Neutrophil (primary cell): Measurements from ENCODE around the gene GET3.

Source experiments
- H3K27ac ChIP-seq: fragments of 200-600 bp; sonication (generic); 2 replicates; pipeline ENCODE4 v1.5.1; 2016; ENCODE audit warnings: mild to moderate bottlenecking, moderate library complexity
- H3K27me3 ChIP-seq: fragments of 200-600 bp; sonication (generic); 2 replicates; pipeline ENCODE4 v1.6.0; 2016; ENCODE audit warnings: mild to moderate bottlenecking
- H3K36me3 ChIP-seq: fragments of 200-600 bp; sonication (generic); 2 replicates; pipeline ENCODE4 v1.5.1; 2017
- H3K4me1 ChIP-seq, 2 experiments: fragments of 200-600 bp in 1 of 2; sonication (generic) in 1 of 2; 1 replicate in 1 of 2; 2 replicates in 1 of 2; pipeline versions ENCODE4 v1.5.1 to v1.6.1; 2013 to 2016; ENCODE audit warnings: low read depth in 1 of 2, low read length in 1 of 2, mild to moderate bottlenecking in 1 of 2, moderate library complexity in 1 of 2; ENCODE audit not compliant: control insufficient read depth in 1 of 2, insufficient read depth in 1 of 2
- H3K4me3 ChIP-seq, 2 experiments: fragments of 200-600 bp in 1 of 2; sonication (generic) in 1 of 2; 1 replicate in 1 of 2; 2 replicates in 1 of 2; pipeline ENCODE4 v1.5.1; 2013 to 2016; ENCODE audit warnings: low read depth in 1 of 2, low read length in 1 of 2, mild to moderate bottlenecking in 1 of 2, moderate library complexity in 1 of 2
- H3K9me3 ChIP-seq: fragments of 200-600 bp; sonication (generic); 2 replicates; pipeline ENCODE4 v1.5.1; 2016
- CTCF ChIP-seq: fragments of 200-600 bp; sonication (generic); IDR thresholded peaks from 2 replicates; pipeline ENCODE4 v1.5.1; 2016; ENCODE audit warnings: antibody characterized with exemption

Gene GET3

GRCh38 chr19:12782424-12783290 is 45.4 kb downstream of the GET3 start:
- Histone ChIP-seq H3K27ac (peak overlapping the region; percentile 100), H3K36me3 (no peaks in the 10 kb centered on the region), H3K4me3 (peak overlapping the region; percentile 63 to 64), H3K9me3 (no peaks in the 10 kb centered on the region), H3K27me3 (no peaks in the 10 kb centered on the region), H3K4me1 (peaks cover 90 to 91% of the 10 kb centered on the region in 2 experiments)
- TF ChIP-seq CTCF: peak; percentile 51

- peak overlapping the region; percentile 100 for H3K27ac ChIP-seq
- TF ChIP-seq CTCF: no peak
- peak overlapping the region; percentile 63 to 64 for H3K4me3 ChIP-seq
- peaks cover 91 to 92% of the 10 kb centered on the region in 2 experiments for H3K4me1 ChIP-seq
- H3K27me3 ChIP-seq: no peaks in the 10 kb centered on the region
- no peaks in the 10 kb centered on the region for H3K36me3 ChIP-seq
- H3K9me3 ChIP-seq: no peaks in the 10 kb centered on the region
These were observed 46.1 kb downstream of the GET3 start for GRCh38 chr19:12783291-12783848.

- Histone ChIP-seq H3K9me3 (no peaks in the 10 kb centered on the region), H3K4me1 (peaks cover 90 to 92% of the 10 kb centered on the region in 2 experiments), H3K27me3 (no peaks in the 10 kb centered on the region), H3K27ac (peak overlapping the region; percentile 100), H3K36me3 (no peaks in the 10 kb centered on the region), H3K4me3 (peak overlapping the region; percentile 49 to 64)
- no peak for TF ChIP-seq CTCF
These were observed 46.6 kb downstream of the GET3 start for GRCh38 chr19:12783849-12784393.

GRCh38 chr19:12784394-12784870 is 47.1 kb downstream of the GET3 start:
- peak overlapping the region; percentile 100 for H3K27ac ChIP-seq

More at GRCh38 chr19:12784394-12784870, 47.1 kb downstream of the GET3 start:
- no peaks in the 10 kb centered on the region for H3K27me3 ChIP-seq
- H3K4me1 ChIP-seq: peaks cover 85 to 92% of the 10 kb centered on the region in 2 experiments
- H3K9me3 ChIP-seq: no peaks in the 10 kb centered on the region
- peak overlapping the region; percentile 49 to 99 for H3K4me3 ChIP-seq
- no peak for TF ChIP-seq CTCF
- H3K36me3 ChIP-seq: no peaks in the 10 kb centered on the region
